Activated CD8-positive, alpha-beta memory T cell treated with anti-CD3 and anti-CD28 coated beads, Interleukin-2, amount 50 U/mL, for 4 hours (primary cell): ENCODE measurements around the gene HNRNPR.
"Not testable (repeated sequence)": the region's sequence is repeated elsewhere in the genome, so short reads cannot be mapped to it uniquely, and the experiment has no call there.

Source experiments
- DNase-seq: peaks from one replicate; pipeline ENCODE4 v3.0.0-alpha.2; 2020

HNRNPR gene

GRCh38 chr1:23322770-23323169 lies 21.3 kb downstream of the HNRNPR start:
- no peak for DNase-seq

GRCh38 chr1:23310280-23310679 lies 33.8 kb downstream of the HNRNPR start:
- DNase-seq: not testable (repeated sequence)

GRCh38 chr1:23304140-23304620 lies 39.9 kb downstream of the HNRNPR start:
- no peak for DNase-seq

- DNase-seq: no peak
Measured at GRCh38 chr1:23303524-23303923, 40.6 kb downstream of the HNRNPR start.

- no peak for DNase-seq
Measured at GRCh38 chr1:23296931-23297330, 47.2 kb downstream of the HNRNPR start.

GRCh38 chr1:23291706-23292105 lies 52.4 kb downstream of the HNRNPR start:
- DNase-seq: no peak

- no peak for DNase-seq
Measured at GRCh38 chr1:23290836-23291565, 53.1 kb downstream of the HNRNPR start.

GRCh38 chr1:23288671-23289070 lies 55.4 kb downstream of the HNRNPR start:
- DNase-seq: no peak

GRCh38 chr1:23288201-23288600 lies 55.9 kb downstream of the HNRNPR start:
- DNase-seq: no peak

GRCh38 chr1:23286401-23286800 lies 57.7 kb downstream of the HNRNPR start:
- no peak for DNase-seq

- DNase-seq: no peak
Measured at GRCh38 chr1:23283667-23284602, 60.1 kb downstream of the HNRNPR start.

GRCh38 chr1:23282957-23283356 lies 61.1 kb downstream of the HNRNPR start:
- no peak for DNase-seq

GRCh38 chr1:23278717-23279116 lies 65.4 kb downstream of the HNRNPR start:
- DNase-seq: no peak

- no peak for DNase-seq
Measured at GRCh38 chr1:23276531-23276930, 67.6 kb downstream of the HNRNPR start.

GRCh38 chr1:23274134-23274505 lies 70.0 kb downstream of the HNRNPR start:
- DNase-seq: no peak

- no peak for DNase-seq
Measured at GRCh38 chr1:23273450-23274133, 70.5 kb downstream of the HNRNPR start.

GRCh38 chr1:23263380-23263887 lies 80.7 kb downstream of the HNRNPR start:
- DNase-seq: no peak

GRCh38 chr1:23258082-23258481 lies 86.0 kb downstream of the HNRNPR start:
- not testable (repeated sequence) for DNase-seq

- not testable (repeated sequence) for DNase-seq
Measured at GRCh38 chr1:23257371-23257770, 86.7 kb downstream of the HNRNPR start.
